HepG2 (cell line): ENCODE measurements around the gene RP2. TPM values are rescaled to one million over a fixed set of nuclear protein-coding genes. Genes with fewer than 3 reads are reported as not detected.

Experiments
- ATAC-seq: fragments of 200-7000 bp; cut with Tn5 transposase; 3 replicates; pipeline ENCODE4 v1.9.1; 2020; ENCODE audit warnings: mild to moderate bottlenecking, moderate library complexity
- BruUV-seq: library from RNA; stranded (reverse); fragments of 400-500 nt; replicated peaks from 2 replicates; lab custom pipeline; 2021; lab: Mats Ljungman, UMichigan
- CTCF ChIA-PET: fragments of 300-600 bp; formaldehyde crosslinking; extraction: SDS; loops from one replicate; lab custom pipeline; 2021; ENCODE audit warnings: low total read pairs, inconsistent platforms, low intra/inter-chr PET ratio; lab: Yijun Ruan, JAX
- POLR2A ChIA-PET: fragments of 350-600 bp; sonication (Branson Sonifier 250); formaldehyde crosslinking; loops from one replicate; lab custom pipeline; 2020; ENCODE audit warnings: antibody characterized with exemption, inconsistent platforms; lab: Yijun Ruan, JAX
- DNase-seq: peaks from one replicate; pipeline ENCODE4 v3.0.0-alpha.2; 2015; ENCODE audit warnings: low spot score
- FAIRE-seq: peaks from 3 replicates; lab custom pipeline; 2011; peaks lifted over from hg19 to GRCh38; lab: Jason Lieb, UNC
- H2AFZ ChIP-seq: one replicate; pipeline ENCODE4 v1.6.1; 2011; ENCODE audit warnings: low read length, inconsistent platforms
- H3K27ac ChIP-seq: fragments of 300-600 bp; 3 replicates; pipeline ENCODE4 v1.8.0; 2011; ENCODE audit warnings: mixed run types, mild to moderate bottlenecking, mixed read lengths, low read length, inconsistent platforms; ENCODE audit not compliant: insufficient read depth; ENCODE audit errors: extremely low read length
- H3K27me3 ChIP-seq, 2 experiments: fragments of 200-600 bp in 1 of 2; 2 replicates in 1 of 2; 3 replicates in 1 of 2; pipeline versions ENCODE4 v1.6.0 to v1.8.0; 2011; ENCODE audit warnings: low read length in 2 of 2, mild to moderate bottlenecking in 2 of 2, moderate library complexity in 2 of 2, inconsistent platforms in 1 of 2; ENCODE audit not compliant: insufficient read depth in 2 of 2, control insufficient read depth in 1 of 2
- H3K36me3 ChIP-seq, 2 experiments: fragments of 200-600 bp in 1 of 2; replicated peaks in 1 of 2; 2 replicates in 1 of 2; 3 replicates in 1 of 2; pipeline versions ENCODE4 v1.5.1 to v1.8.0; 2011; ENCODE audit warnings: low read length in 2 of 2, inconsistent platforms in 1 of 2; ENCODE audit not compliant: insufficient read depth in 2 of 2, control insufficient read depth in 1 of 2
- H3K4me1 ChIP-seq: 2 replicates; pipeline ENCODE4 v1.5.1; 2012; ENCODE audit warnings: low read length, inconsistent platforms; ENCODE audit not compliant: insufficient read depth
- H3K4me2 ChIP-seq: 2 replicates; pipeline ENCODE4 v1.6.0; 2011; ENCODE audit warnings: low read depth, low read length, inconsistent platforms
- H3K4me3 ChIP-seq, 3 experiments: fragments of 200-600 bp in 1 of 3; sonication (generic), shearing (Covaris generic) in 1 of 3; replicated peaks in 1 of 3; 2 replicates each; pipeline ENCODE4 v1.5.1; 2011 to 2016; ENCODE audit warnings: low read length in 3 of 3, inconsistent platforms in 2 of 3, low read depth in 2 of 3, mild to moderate bottlenecking in 2 of 3, control low read depth in 1 of 3, mixed read lengths in 1 of 3; ENCODE audit not compliant: insufficient read depth in 1 of 3
- H3K79me2 ChIP-seq: one replicate; pipeline ENCODE4 v1.6.1; 2011; ENCODE audit warnings: low read length, inconsistent platforms; ENCODE audit not compliant: insufficient read depth
- H3K9ac ChIP-seq: 2 replicates; pipeline ENCODE4 v1.6.0; 2011; ENCODE audit warnings: mild to moderate bottlenecking, low read depth, low read length, inconsistent platforms; ENCODE audit not compliant: insufficient read depth
- H3K9me3 ChIP-seq: 2 replicates; pipeline ENCODE4 v1.5.1; 2012; ENCODE audit warnings: mild to moderate bottlenecking, low read length
- H4K20me1 ChIP-seq: 2 replicates; pipeline ENCODE4 v1.6.0; 2011; ENCODE audit warnings: inconsistent platforms, mild to moderate bottlenecking, low read length, moderate library complexity; ENCODE audit not compliant: insufficient read depth
- ARID5B ChIP-seq: IDR thresholded peaks from 2 replicates; pipeline ENCODE4 v1.4.0; 2020; ENCODE audit warnings: mild to moderate bottlenecking, missing genetic modification reagents
- FOSL2 ChIP-seq: sonication (generic); formaldehyde crosslinking; IDR thresholded peaks from 2 replicates; pipeline ENCODE4 v1.4.0; 2020; ENCODE audit warnings: missing genetic modification reagents
- TRIM24 ChIP-seq: sonication (generic); formaldehyde crosslinking; IDR thresholded peaks from 2 replicates; pipeline ENCODE4 v1.8.0; 2022; ENCODE audit warnings: mild to moderate bottlenecking, missing genetic modification reagents
- ZBTB43 ChIP-seq: sonication (generic); formaldehyde crosslinking; conservative IDR thresholded peaks from 2 replicates; pipeline ENCODE4 v1.4.0; 2020; ENCODE audit warnings: missing genetic modification reagents
- WGBS: methylation state at CpG from one replicate; pipeline ENCODE4 v1.1.6; 2017; ENCODE audit warnings: low lambda C conversion rate; 5-methylcytosine and 5-hydroxymethylcytosine counted together
- in situ Hi-C: cut with HindIII; loops from 2 replicates; pipeline ENCODE4 v1.10.0; 2017; ENCODE audit warnings: low pct_unique_long_range_greater_than_20kb; ENCODE audit not compliant: extremely low pct_ligation_motif_present
- intact Hi-C: fragments of 100-400 bp; cut with micrococcal nuclease; formaldehyde crosslinking; loops from one replicate; pipeline ENCODE4 v1.10.0; 2022; ENCODE audit not compliant: unreplicated experiment
- polyA plus RNA-seq, 8 experiments: library from polyadenylated mRNA; depleted of rRNA in 3 of 8; stranded (reverse) in 7 of 8; unstranded in 1 of 8; fragments of >200 nt; fragmentation: Illumina TruSeq in 4 of 8; extraction: Trizol in 4 of 8; gene quantifications; 2 replicates each; pipeline versions ENCODE4 v1.2.1 to v1.2.3, GENCODE V29; 2011 to 2016; ENCODE audit warnings: low read depth in 4 of 8, missing spikeins in 1 of 8, mixed read lengths in 1 of 8; ENCODE audit not compliant: insufficient read depth in 1 of 8
- total RNA-seq, 5 experiments: library from RNA; depleted of rRNA; stranded (reverse); fragments of >200 nt; fragmentation: Illumina TruSeq; extraction: Trizol; gene quantifications; 2 replicates each; pipeline ENCODE4 v1.2.3, GENCODE V29; 2016; ENCODE audit warnings: low read depth in 1 of 5

The RP2 gene
- total and polyA plus RNA-seq, 2 of the 13 experiments (the other 11 are each of a cell fraction or from before 2014, with no cell fraction given), result 5.0 to 9.9 TPM

GRCh38 chrX:46791927-46792809 lies 44.7 kb upstream of the RP2 start:
- WGBS, result 12% methylated on average over 2 of the region's 7 CpGs
- Histone ChIP-seq H3K27me3 (no peaks in the 10 kb centered on the region), H3K9ac (no peak overlapping the region), H3K4me1 (peaks cover 22% of the 10 kb centered on the region), H3K4me3 (no peak overlapping the region), H3K79me2 (no peaks in the 10 kb centered on the region), H4K20me1 (no peaks in the 10 kb centered on the region), H3K36me3 (no peaks in the 10 kb centered on the region), H3K27ac (no peak overlapping the region), H3K4me2 (peak overlapping the region; percentile 39; the same call in 1 of the 2 replicates), H3K9me3 (no peaks in the 10 kb centered on the region), H2AFZ (no peak overlapping the region)
- DNase-seq (peak; percentile 32), ATAC-seq (peak; percentile 38; the same call in 2 of the 3 replicates), FAIRE-seq (peak; percentile 57)
- intact Hi-C loops (no loop called here), in situ Hi-C loops (no loop called here)
- ChIA-PET CTCF (no interaction called here), POLR2A (no interaction called here)
- no TSS peak for BruUV-seq
- TF ChIP-seq TRIM24 (CRISPR knock-in tag), result no peak
- no peak for TF ChIP-seq ARID5B
- peak; percentile 56 for TF ChIP-seq FOSL2 (CRISPR knock-in tag)
- TF ChIP-seq ZBTB43 (CRISPR knock-in tag), result no peak
